ENCODE data around the gene FUT1. TPM values are rescaled to one million over a fixed set of nuclear protein-coding genes. Genes with fewer than 3 reads are reported as not detected.

The FUT1 gene
- total and polyA plus RNA-seq, 3 experiments from 2014 or later = 0.09 TPM; not detected in 1

DNA sequence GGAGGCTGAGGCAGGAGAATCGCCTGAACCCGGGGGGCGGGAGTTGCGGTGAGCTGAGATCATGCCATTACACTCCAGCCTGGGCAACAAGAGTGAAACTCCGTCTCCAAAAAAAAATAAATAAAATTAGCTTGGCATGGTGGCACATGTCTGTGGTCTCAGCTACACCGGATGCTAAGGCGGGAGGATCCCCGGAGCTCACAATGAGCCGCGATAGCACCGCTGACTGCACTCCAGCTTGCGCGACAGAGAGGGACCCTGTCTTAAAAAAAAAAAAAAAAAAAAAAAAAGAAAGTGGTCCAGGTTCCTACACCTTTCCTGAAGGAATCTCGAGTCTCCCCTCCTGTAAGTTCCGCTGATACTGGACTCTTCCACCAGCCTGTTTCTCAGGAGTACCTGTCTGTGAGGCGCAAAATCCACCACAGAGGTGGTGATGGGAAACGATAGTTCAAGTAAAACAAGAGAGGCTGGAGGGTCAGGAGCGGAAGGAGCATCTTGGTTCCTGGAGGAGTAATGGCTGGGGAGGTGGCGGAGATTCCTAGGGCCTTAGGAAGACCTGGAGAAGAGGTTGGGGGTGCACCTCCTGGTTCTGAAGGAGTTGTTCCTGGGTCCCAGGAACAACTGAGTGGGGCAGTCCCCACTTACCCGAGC lies 471 bp downstream of the FUT1 start:
- ChIA-PET POLR2A (interaction anchor here (0.6 kb wide), 1 partner anchor 1341 kb away, joined by 3 read pairs; no protein-coding TSS in a partner anchor), CTCF (interaction anchor here (0.8 kb wide), 1 partner anchor 76 kb away, joined by 3 read pairs; no protein-coding TSS in a partner anchor)
- Histone ChIP-seq H3K27me3 (ENCODE audit: insufficient read depth, low read length, poor library complexity, severe bottlenecking) (no peaks in the 10 kb centered on the region), H3K27ac (ENCODE audit: low read depth, low read length) (no peak overlapping the region), H3K36me3 (ENCODE audit: insufficient read depth, low read length) (no peaks in the 10 kb centered on the region), H3K4me1 (ENCODE audit: insufficient read depth, low read length) (peaks cover 16% of the 10 kb centered on the region), H3K4me3 (ENCODE audit: low read length) (peak overlapping the region; percentile 12), H3K9me3 (ENCODE audit: low read length) (no peaks in the 10 kb centered on the region)
- Mint-ChIP-seq H3K9me3 (no peaks in the 10 kb centered on the region), H3K4me1 (peaks cover 17 to 22% (median 19%) of the 10 kb centered on the region in 3 donors), H3K4me3 (peak overlapping the region; percentile 58 to 84 (median 77)), H3K27ac (peak overlapping the region in 3 of 8 donors; percentile 14 to 32 (median 30)), H3K36me3 (no peaks in the 10 kb centered on the region), H3K27me3 (peaks cover 26 to 38% of the 10 kb centered on the region in 2 donors)
- DNase-seq = no peak

- Histone ChIP-seq H3K9me3 (ENCODE audit: low read length) (no peaks in the 10 kb centered on the region), H3K27me3 (ENCODE audit: insufficient read depth, low read length, poor library complexity, severe bottlenecking) (peaks cover 2% of the 10 kb centered on the region), H3K4me3 (ENCODE audit: low read length) (no peak overlapping the region), H3K36me3 (ENCODE audit: insufficient read depth, low read length) (no peaks in the 10 kb centered on the region), H3K27ac (ENCODE audit: low read depth, low read length) (no peak overlapping the region), H3K4me1 (ENCODE audit: insufficient read depth, low read length) (peaks cover 22% of the 10 kb centered on the region)
- Mint-ChIP-seq H3K27ac (no peak overlapping the region), H3K4me3 (peak overlapping the region in 4 of 7 donors; percentile 28 to 66 (median 46)), H3K9me3 (no peaks in the 10 kb centered on the region), H3K36me3 (peaks cover 0 to 2% (median 0%) of the 10 kb centered on the region in 3 donors), H3K27me3 (peaks cover 30 to 45% of the 10 kb centered on the region in 2 donors), H3K4me1 (peaks cover 18 to 23% (median 22%) of the 10 kb centered on the region in 3 donors)
- no peak for DNase-seq
- CTCF ChIA-PET = interaction anchor here (1.4 kb wide), 1 partner anchor 12 kb away, joined by 5 read pairs; no protein-coding TSS in a partner anchor
- POLR2A ChIA-PET = no interaction called here
Observed at GRCh38 chr19:48750771-48751504, 1.5 kb downstream of the FUT1 start.

- Histone ChIP-seq H3K9me3 (ENCODE audit: low read length) (no peaks in the 10 kb centered on the region), H3K36me3 (ENCODE audit: insufficient read depth, low read length) (no peaks in the 10 kb centered on the region), H3K4me1 (ENCODE audit: insufficient read depth, low read length) (peaks cover 22% of the 10 kb centered on the region), H3K27ac (ENCODE audit: low read depth, low read length) (no peak overlapping the region), H3K4me3 (ENCODE audit: low read length) (no peak overlapping the region), H3K27me3 (ENCODE audit: insufficient read depth, low read length, poor library complexity, severe bottlenecking) (peaks cover 7% of the 10 kb centered on the region)
- H3K4me3 Mint-ChIP-seq = no peak overlapping the region
- DNase-seq = no peak
- peaks cover 0 to 2% (median 0%) of the 10 kb centered on the region in 3 donors for H3K36me3 Mint-ChIP-seq
- no peaks in the 10 kb centered on the region for H3K9me3 Mint-ChIP-seq
- H3K27me3 Mint-ChIP-seq = peaks cover 26 to 51% of the 10 kb centered on the region in 2 donors
- CTCF ChIA-PET = interaction anchor here (1.4 kb wide), 1 partner anchor 11 kb away, joined by 5 read pairs; no protein-coding TSS in a partner anchor
- no peak overlapping the region for H3K27ac Mint-ChIP-seq
- peaks cover 21 to 23% (median 22%) of the 10 kb centered on the region in 3 donors for H3K4me1 Mint-ChIP-seq
- POLR2A ChIA-PET = no interaction called here
Observed at GRCh38 chr19:48750351-48750750, 2.1 kb downstream of the FUT1 start.

DNA sequence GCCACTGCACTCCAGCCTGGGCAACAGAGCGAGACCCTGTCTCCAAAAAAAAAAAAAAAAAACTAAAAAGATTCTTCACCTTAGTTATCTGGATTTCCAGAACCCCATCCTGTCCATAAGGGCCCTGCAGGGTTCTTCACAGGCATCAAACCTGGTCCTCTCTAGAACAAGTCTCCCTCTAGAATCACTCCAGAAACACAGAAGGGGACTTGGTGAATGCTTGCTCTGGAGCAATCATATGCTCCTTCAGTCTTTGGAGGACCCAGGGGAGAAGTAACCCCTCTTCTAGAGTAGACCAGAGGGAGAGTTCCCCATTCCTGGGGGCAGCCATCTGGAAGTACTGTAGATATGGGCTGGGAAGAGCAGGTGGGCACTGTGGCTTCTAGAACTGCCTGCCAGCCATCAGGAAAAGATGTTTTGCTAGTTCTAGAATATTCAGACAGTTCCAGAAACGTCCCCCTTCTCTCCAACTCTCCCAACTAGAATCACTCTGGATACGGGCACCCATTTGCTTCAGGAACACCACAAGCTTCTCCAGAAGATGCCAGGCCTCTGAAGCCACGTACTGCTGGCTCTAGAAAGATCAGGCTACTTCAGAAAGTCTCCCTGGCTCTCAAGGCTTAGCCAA lies 2.8 kb downstream of the FUT1 start:
- POLR2A ChIA-PET = no interaction called here
- peaks cover 22% of the 10 kb centered on the region for H3K4me1 ChIP-seq (ENCODE audit: insufficient read depth, low read length)
- H3K36me3 ChIP-seq (ENCODE audit: insufficient read depth, low read length) = no peaks in the 10 kb centered on the region
- Mint-ChIP-seq H3K36me3 (peaks cover 0 to 2% (median 0%) of the 10 kb centered on the region in 3 donors), H3K9me3 (no peaks in the 10 kb centered on the region), H3K27me3 (peaks cover 25 to 53% of the 10 kb centered on the region in 2 donors), H3K27ac (no peak overlapping the region), H3K4me1 (peaks cover 22 to 23% (median 23%) of the 10 kb centered on the region in 3 donors), H3K4me3 (peak overlapping the region in 1 of 7 donors; percentile 11)
- CTCF ChIA-PET = no interaction called here
- H3K4me3 ChIP-seq (ENCODE audit: low read length) = no peak overlapping the region
- H3K27ac ChIP-seq (ENCODE audit: low read depth, low read length) = no peak overlapping the region
- no peak for DNase-seq
- peaks cover 7% of the 10 kb centered on the region for H3K27me3 ChIP-seq (ENCODE audit: insufficient read depth, low read length, poor library complexity, severe bottlenecking)
- no peaks in the 10 kb centered on the region for H3K9me3 ChIP-seq (ENCODE audit: low read length)

DNA sequence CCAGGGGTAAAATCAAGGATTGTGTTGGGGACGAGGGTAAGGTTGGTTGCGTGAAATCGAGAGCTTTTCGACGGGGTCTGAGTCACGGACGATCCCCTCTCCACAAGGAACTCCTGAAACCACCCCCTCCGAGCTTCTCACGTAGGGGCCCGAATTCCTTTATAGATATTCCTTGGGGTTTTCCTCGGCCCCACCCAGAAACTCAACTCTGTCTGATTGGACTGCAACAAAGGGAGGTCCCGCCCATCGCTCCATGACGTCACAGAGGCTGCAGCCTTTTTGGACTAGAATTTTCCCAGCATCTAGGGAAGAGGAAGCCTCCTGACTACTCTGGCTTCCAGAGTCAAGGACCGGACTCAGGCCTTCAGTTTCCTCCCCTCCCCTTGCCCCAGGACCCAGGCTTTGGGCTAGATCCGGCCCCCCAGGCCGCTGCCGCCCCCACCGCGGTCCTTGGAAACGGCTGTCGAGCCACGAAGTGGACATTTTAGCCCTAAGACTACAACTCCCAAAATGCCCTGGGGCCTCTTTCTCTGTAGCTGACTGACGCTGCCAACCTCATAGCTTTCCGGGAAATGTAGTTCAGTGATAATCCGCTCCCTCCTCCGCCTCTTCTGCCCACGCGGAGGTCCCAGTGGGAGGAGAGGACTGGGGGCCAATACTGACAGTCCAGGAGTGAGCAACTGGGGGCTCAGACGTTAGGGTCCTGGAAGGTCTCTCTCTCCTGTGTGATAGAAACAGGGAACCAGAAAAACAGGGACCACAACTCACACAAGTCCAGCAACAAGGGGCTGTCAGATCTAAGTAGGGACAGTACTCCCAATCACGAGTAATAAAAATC lies 5.5 kb downstream of the FUT1 start, which contains the start of gene IZUMO1:
Gene IZUMO1 (minus strand): TSS at position 172 of the 838 bp plus-strand sequence. CDS start 1,050 bp downstream, outside the sequence.
- POLR2A ChIA-PET = interaction anchor here (0.5 to 0.6 kb wide), 2 partner anchors 282 to 579 kb away, joined by 3 to 4 read pairs; no protein-coding TSS in a partner anchor
- CTCF ChIA-PET = interaction anchor here (1.0 kb wide), 1 partner anchor 8 kb away, joined by 3 read pairs; no protein-coding TSS in a partner anchor
- peak in 3 of 5 donors; percentile 14 to 48 (median 38) for DNase-seq
- H3K27me3 ChIP-seq (ENCODE audit: insufficient read depth, low read length, poor library complexity, severe bottlenecking) = peaks cover 7% of the 10 kb centered on the region
- no peaks in the 10 kb centered on the region for H3K9me3 Mint-ChIP-seq
- H3K4me1 ChIP-seq (ENCODE audit: insufficient read depth, low read length) = peaks cover 8% of the 10 kb centered on the region
- H3K9me3 ChIP-seq (ENCODE audit: low read length) = no peaks in the 10 kb centered on the region
- peaks cover 10 to 11% (median 11%) of the 10 kb centered on the region in 3 donors for H3K4me1 Mint-ChIP-seq
- H3K27me3 Mint-ChIP-seq = peaks cover 17 to 38% of the 10 kb centered on the region in 2 donors
- H3K27ac ChIP-seq (ENCODE audit: low read depth, low read length) = peak within 1 kb of the TSS; percentile 61
- H3K36me3 ChIP-seq (ENCODE audit: insufficient read depth, low read length) = no peaks in the 10 kb centered on the region
- H3K4me3 ChIP-seq (ENCODE audit: low read length) = peak within 1 kb of the TSS; percentile 21
- peak within 1 kb of the TSS in 2 of 7 donors; percentile 4 to 75 for H3K4me3 Mint-ChIP-seq
- peaks cover 0 to 2% (median 0%) of the 10 kb centered on the region in 3 donors for H3K36me3 Mint-ChIP-seq
- peak within 1 kb of the TSS in 2 of 8 donors; percentile 23 to 46 for H3K27ac Mint-ChIP-seq

DNA sequence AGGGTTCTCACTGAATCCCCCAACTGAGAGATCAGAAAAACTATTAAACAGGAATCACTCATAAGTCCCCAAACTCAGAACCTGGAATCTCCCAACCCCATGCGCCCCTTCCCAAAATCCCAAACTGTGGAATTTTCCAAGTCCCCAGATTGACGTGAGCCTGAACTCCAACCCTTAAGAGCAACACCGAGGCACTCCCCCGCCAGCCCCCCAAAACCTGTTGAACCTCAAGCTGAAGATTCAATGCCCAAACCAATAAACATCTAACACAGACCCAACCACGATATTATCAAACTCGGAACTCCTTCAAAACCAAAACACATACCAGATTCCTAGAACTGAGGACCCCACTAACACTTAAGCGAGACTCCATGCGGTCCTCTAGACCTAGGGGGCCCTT lies 6.3 kb downstream of the FUT1 start:
- Histone ChIP-seq H3K27ac (ENCODE audit: low read depth, low read length) (no peak overlapping the region), H3K4me1 (ENCODE audit: insufficient read depth, low read length) (peaks cover 12% of the 10 kb centered on the region), H3K36me3 (ENCODE audit: insufficient read depth, low read length) (no peaks in the 10 kb centered on the region), H3K9me3 (ENCODE audit: low read length) (no peaks in the 10 kb centered on the region), H3K4me3 (ENCODE audit: low read length) (no peak overlapping the region), H3K27me3 (ENCODE audit: insufficient read depth, low read length, poor library complexity, severe bottlenecking) (peaks cover 7% of the 10 kb centered on the region)
- Mint-ChIP-seq H3K4me3 (peak overlapping the region in 1 of 7 donors; percentile 4), H3K27me3 (peaks cover 14 to 34% of the 10 kb centered on the region in 2 donors), H3K27ac (no peak overlapping the region), H3K9me3 (no peaks in the 10 kb centered on the region), H3K36me3 (peaks cover 0 to 2% (median 0%) of the 10 kb centered on the region in 3 donors), H3K4me1 (peaks cover 10 to 13% (median 11%) of the 10 kb centered on the region in 3 donors)
- no peak for DNase-seq
- ChIA-PET CTCF (no interaction called here), POLR2A (no interaction called here)
